ENCODE results near the gene C10orf105.

The C10orf105 gene

GRCh38 chr10:71726580-71727104 is 7.1 kb upstream of the C10orf105 start:
- in situ Hi-C loops (cut with HindIII; ENCODE audit: low pct_unique_long_range_greater_than_20kb, low sequenced_read_pairs), result no loop called here
- TF ChIP-seq JUND (IDR thresholded peaks at IDR 0.05; ENCODE audit: low read depth), result no peak
- no peak for DNase-seq (ENCODE audit: low read depth in 1 of 2, low spot score in 1 of 2)

DNA sequence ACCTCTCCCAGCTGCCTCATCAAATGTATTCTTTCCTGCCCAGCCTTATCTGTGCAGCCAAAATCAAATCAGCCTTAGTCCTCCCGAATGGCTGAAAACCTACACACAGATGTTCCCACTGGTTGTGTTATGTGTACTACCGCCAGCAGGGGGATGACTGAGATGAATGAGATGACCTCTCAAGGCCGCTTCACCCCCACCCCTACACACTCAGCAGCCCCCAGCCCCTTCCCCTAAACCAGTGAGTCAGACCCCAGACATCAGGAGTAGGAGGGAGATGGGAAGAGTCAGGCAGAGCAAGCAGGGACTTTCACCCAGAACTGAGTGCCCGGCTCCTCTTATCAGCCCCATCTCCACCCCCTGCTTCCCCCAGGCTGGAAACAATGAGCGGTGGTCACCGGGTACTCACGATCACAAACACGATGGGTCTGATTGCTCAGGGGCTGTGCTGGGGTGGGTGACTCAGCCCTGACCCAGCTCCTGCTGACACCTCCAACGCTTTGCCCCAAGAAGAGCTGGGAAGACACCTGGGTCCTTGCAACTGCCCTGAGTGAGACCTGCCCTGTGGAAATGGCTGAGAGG is 6.5 kb upstream of the C10orf105 start:
- no peak for TF ChIP-seq JUND (IDR thresholded peaks at IDR 0.05; ENCODE audit: low read depth)
- DNase-seq (ENCODE audit: low read depth in 1 of 2, low spot score in 1 of 2), result no peak
- in situ Hi-C loops (cut with HindIII; ENCODE audit: low pct_unique_long_range_greater_than_20kb, low sequenced_read_pairs), result no loop called here

- TF ChIP-seq JUND (IDR thresholded peaks at IDR 0.05; ENCODE audit: low read depth), result no peak
- no peak for DNase-seq (ENCODE audit: low read depth in 1 of 2, low spot score in 1 of 2)
- in situ Hi-C loops (cut with HindIII; ENCODE audit: low pct_unique_long_range_greater_than_20kb, low sequenced_read_pairs), result no loop called here
These were observed 5.7 kb upstream of the C10orf105 start for GRCh38 chr10:71725249-71725648.

DNA sequence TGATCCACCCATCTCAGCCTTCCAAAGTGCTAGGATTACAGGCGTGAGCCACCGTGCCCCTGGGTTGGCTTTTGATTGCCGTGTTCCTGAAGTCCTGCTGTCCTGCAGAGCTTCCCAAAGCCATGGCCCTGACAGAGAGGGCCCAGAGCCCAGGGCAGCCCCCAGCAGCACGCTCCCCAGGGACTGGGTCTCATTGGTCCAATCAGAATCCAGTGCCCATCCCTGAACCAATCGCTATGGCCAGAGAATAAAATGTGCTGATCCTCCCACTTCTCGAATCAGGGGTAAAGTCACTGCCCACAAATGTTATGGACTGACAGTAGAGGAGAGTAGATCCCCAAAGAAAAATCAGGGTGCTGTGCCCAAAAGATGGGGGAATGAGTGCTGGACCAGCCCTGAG is 5.0 kb upstream of the C10orf105 start:
- no peak for DNase-seq (ENCODE audit: low read depth in 1 of 2, low spot score in 1 of 2)
- TF ChIP-seq JUND (IDR thresholded peaks at IDR 0.05; ENCODE audit: low read depth), result no peak
- in situ Hi-C loops (cut with HindIII; ENCODE audit: low pct_unique_long_range_greater_than_20kb, low sequenced_read_pairs), result no loop called here

DNA sequence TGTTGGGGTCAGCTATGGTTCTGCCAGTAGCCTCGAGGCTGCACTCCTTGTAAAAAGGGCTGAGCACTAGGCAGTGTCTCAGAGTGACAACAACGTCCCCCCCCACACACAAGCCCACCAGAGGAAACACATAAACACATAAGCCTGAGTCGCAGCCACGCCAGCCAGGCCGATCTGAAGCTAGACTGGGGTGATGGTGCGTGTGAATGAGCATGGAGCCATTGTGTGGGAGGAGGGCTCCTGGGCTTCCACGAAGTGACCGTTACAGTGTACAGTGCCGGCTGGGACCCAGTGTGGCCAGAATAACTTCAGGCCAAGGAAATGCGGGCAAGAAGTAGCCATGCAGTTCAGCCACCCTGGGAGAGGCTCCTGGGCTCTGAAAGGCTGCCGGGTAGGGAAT is 3.7 kb upstream of the C10orf105 start:
- DNase-seq (ENCODE audit: low read depth in 1 of 2, low spot score in 1 of 2), result no peak
- no peak for TF ChIP-seq JUND (IDR thresholded peaks at IDR 0.05; ENCODE audit: low read depth)
- in situ Hi-C loops (cut with HindIII; ENCODE audit: low pct_unique_long_range_greater_than_20kb, low sequenced_read_pairs), result no loop called here

DNA sequence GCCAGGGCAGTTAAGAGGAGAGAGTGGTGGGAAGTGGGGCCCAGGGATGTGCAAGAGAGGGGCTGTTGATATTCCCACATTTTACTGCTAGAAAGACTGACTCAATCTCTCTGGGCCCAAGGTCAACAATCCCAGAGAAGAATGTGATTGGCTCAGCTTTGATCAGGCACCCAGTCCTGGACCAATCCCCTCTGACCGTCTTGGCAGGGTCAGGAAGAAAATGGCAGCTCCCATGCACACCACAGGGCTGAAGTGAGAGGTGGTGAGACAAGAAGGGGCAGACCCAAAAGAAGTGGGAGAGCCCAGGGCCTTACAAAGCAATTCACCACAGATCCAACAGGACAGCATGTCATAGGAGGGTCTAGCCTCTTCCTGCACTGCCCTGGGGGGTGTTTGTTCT is 3.3 kb upstream of the C10orf105 start:
- DNase-seq (ENCODE audit: low read depth in 1 of 2, low spot score in 1 of 2), result no peak
- in situ Hi-C loops (cut with HindIII; ENCODE audit: low pct_unique_long_range_greater_than_20kb, low sequenced_read_pairs), result no loop called here
- no peak for TF ChIP-seq JUND (IDR thresholded peaks at IDR 0.05; ENCODE audit: low read depth)

DNA sequence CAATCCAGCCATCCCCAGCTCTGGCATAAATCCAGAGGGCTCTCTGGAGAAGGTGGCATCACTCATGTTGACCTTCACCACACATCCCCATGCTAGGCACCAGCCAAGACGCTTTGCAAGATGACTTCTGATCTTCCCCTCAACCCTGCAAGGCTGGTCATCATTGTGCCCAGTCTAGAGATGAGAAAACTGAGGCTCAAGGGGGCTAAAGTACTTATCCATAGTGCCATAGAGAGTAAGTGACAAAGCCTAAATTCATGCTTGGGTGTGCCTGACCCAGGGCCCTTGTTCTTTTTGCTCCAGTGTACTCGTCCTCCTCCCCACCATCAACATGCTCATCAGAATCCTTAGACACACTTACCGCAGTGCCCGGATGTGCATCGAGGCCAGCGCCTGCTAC is 1.7 kb upstream of the C10orf105 start:
- in situ Hi-C loops (cut with HindIII; ENCODE audit: low pct_unique_long_range_greater_than_20kb, low sequenced_read_pairs), result no loop called here
- DNase-seq (ENCODE audit: low read depth in 1 of 2, low spot score in 1 of 2), result no peak
- TF ChIP-seq JUND (IDR thresholded peaks at IDR 0.05; ENCODE audit: low read depth), result no peak

- DNase-seq (ENCODE audit: low read depth in 1 of 2, low spot score in 1 of 2), result no peak
- in situ Hi-C loops (cut with HindIII; ENCODE audit: low pct_unique_long_range_greater_than_20kb, low sequenced_read_pairs), result no loop called here
- no peak for TF ChIP-seq JUND (IDR thresholded peaks at IDR 0.05; ENCODE audit: low read depth)
These were observed 710 bp upstream of the C10orf105 start for GRCh38 chr10:71720288-71720687.

GRCh38 chr10:71719042-71719441 is 536 bp downstream of the C10orf105 start:
- TF ChIP-seq JUND (IDR thresholded peaks at IDR 0.05; ENCODE audit: low read depth), result no peak
- no peak for DNase-seq (ENCODE audit: low read depth in 1 of 2, low spot score in 1 of 2)
- in situ Hi-C loops (cut with HindIII; ENCODE audit: low pct_unique_long_range_greater_than_20kb, low sequenced_read_pairs), result no loop called here

DNA sequence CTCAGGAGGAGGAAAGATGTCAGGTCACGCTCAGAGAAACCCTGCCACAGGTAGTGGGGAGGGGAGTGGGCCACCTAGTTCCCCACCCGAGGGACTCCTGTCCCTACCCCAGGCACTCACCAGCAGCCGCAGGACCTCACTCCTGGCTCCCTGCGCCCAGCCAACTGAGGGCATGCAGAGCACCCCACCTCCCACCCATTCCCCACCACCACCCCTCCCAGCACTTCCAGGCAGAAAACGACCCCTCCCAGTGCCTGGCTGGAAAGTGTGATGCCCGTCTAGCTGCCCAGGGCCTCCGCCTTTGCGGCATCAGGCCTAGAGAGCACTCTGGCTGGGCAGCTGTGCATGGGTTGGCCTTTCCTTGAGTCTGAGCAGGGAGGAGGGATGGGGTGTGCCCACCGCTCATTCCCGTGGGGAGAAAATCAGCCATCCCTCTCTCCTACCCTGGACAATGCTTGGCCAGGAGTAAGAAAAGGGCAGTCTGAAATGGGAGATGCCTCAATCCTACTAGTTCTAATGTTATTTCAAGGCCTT is 1.3 kb downstream of the C10orf105 start:
- TF ChIP-seq JUND (IDR thresholded peaks at IDR 0.05; ENCODE audit: low read depth), result no peak
- in situ Hi-C loops (cut with HindIII; ENCODE audit: low pct_unique_long_range_greater_than_20kb, low sequenced_read_pairs), result no loop called here
- no peak for DNase-seq (ENCODE audit: low read depth in 1 of 2, low spot score in 1 of 2)

GRCh38 chr10:71717551-71717951 is 2.0 kb downstream of the C10orf105 start:
- no peak for DNase-seq (ENCODE audit: low read depth in 1 of 2, low spot score in 1 of 2)
- no peak for TF ChIP-seq JUND (IDR thresholded peaks at IDR 0.05; ENCODE audit: low read depth)
- in situ Hi-C loops (cut with HindIII; ENCODE audit: low pct_unique_long_range_greater_than_20kb, low sequenced_read_pairs), result no loop called here

DNA sequence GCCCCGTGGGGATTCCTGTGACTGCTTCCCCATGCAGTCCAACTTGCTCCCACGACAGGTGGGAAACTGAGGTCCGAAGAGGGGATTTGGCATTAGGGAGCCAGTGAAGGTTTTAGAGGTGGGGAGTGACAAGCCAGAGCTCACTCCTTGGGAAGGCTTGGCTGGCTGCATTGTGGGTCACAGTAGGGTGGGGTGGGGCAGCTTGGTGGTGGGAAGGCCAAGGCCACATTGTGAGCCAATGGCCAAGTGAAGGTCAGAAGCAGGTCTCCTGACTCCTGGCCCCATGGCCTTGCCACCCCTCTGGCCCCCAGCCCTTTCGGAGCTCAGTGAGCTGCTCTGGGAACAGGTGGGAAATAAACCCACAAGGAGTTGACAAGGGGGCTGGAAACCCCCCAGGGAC is 2.5 kb downstream of the C10orf105 start:
- TF ChIP-seq JUND (IDR thresholded peaks at IDR 0.05; ENCODE audit: low read depth), result no peak
- in situ Hi-C loops (cut with HindIII; ENCODE audit: low pct_unique_long_range_greater_than_20kb, low sequenced_read_pairs), result no loop called here
- no peak for DNase-seq (ENCODE audit: low read depth in 1 of 2, low spot score in 1 of 2)

- DNase-seq (ENCODE audit: low read depth in 1 of 2, low spot score in 1 of 2), result no peak
- in situ Hi-C loops (cut with HindIII; ENCODE audit: low pct_unique_long_range_greater_than_20kb, low sequenced_read_pairs), result no loop called here
- TF ChIP-seq JUND (IDR thresholded peaks at IDR 0.05; ENCODE audit: low read depth), result no peak
These were observed 3.2 kb downstream of the C10orf105 start for GRCh38 chr10:71716426-71716825.

- no peak for TF ChIP-seq JUND (IDR thresholded peaks at IDR 0.05; ENCODE audit: low read depth)
- DNase-seq (ENCODE audit: low read depth in 1 of 2, low spot score in 1 of 2), result no peak
- in situ Hi-C loops (cut with HindIII; ENCODE audit: low pct_unique_long_range_greater_than_20kb, low sequenced_read_pairs), result no loop called here
These were observed 3.7 kb downstream of the C10orf105 start for GRCh38 chr10:71715860-71716259.
